Measurements from ENCODE around the gene SPATA33.
A peak's percentile ranks its signal among the peaks of the same experiment; 100 is the strongest.
"Not testable (repeated sequence)": the region's sequence is repeated elsewhere in the genome, so short reads cannot be mapped to it uniquely, and the experiment has no call there.

SPATA33 gene

GRCh38 chr16:89667000-89667399 is 9.4 kb downstream of the SPATA33 start:
- DNase-seq, result not testable (repeated sequence)

GRCh38 chr16:89667633-89668032 is 10.0 kb downstream of the SPATA33 start:
- no peak for DNase-seq

- DNase-seq, result no peak
Measured at GRCh38 chr16:89668790-89669158, 11.1 kb downstream of the SPATA33 start.

- DNase-seq, result no peak
Measured at GRCh38 chr16:89669755-89670154, 12.1 kb downstream of the SPATA33 start.

- DNase-seq, result no peak
Measured at GRCh38 chr16:89670496-89671431, 13.1 kb downstream of the SPATA33 start.

GRCh38 chr16:89671565-89671964 is 13.9 kb downstream of the SPATA33 start:
- DNase-seq, result not testable (repeated sequence)

- DNase-seq, result no peak
Measured at GRCh38 chr16:89672177-89672941, 14.7 kb downstream of the SPATA33 start.

- DNase-seq, result no peak
Measured at GRCh38 chr16:89678258-89678657, 20.6 kb downstream of the SPATA33 start.

GRCh38 chr16:89685916-89686315 is 28.3 kb downstream of the SPATA33 start:
- no peak for DNase-seq

- peak; percentile 90 for DNase-seq
Measured at GRCh38 chr16:89686520-89687091, 29.0 kb downstream of the SPATA33 start, which contains the start of gene CDK10. Gene CDK10 (plus strand): TSS chr16:89686689. CDS start chr16:89686711, 22 bp downstream.

- no peak for DNase-seq
Measured at GRCh38 chr16:89687092-89687940, 29.7 kb downstream of the SPATA33 start.

- DNase-seq, result no peak
Measured at GRCh38 chr16:89688395-89688794, 30.8 kb downstream of the SPATA33 start.

GRCh38 chr16:89689142-89689541 is 31.5 kb downstream of the SPATA33 start:
- no peak for DNase-seq

GRCh38 chr16:89689621-89690020 is 32.0 kb downstream of the SPATA33 start:
- DNase-seq, result not testable (repeated sequence)

GRCh38 chr16:89690392-89690901 is 32.8 kb downstream of the SPATA33 start:
- DNase-seq, result no peak

- no peak for DNase-seq
Measured at GRCh38 chr16:89691231-89691985, 33.8 kb downstream of the SPATA33 start.

GRCh38 chr16:89691986-89692569 is 34.4 kb downstream of the SPATA33 start:
- no peak for DNase-seq

GRCh38 chr16:89693289-89693731 is 35.7 kb downstream of the SPATA33 start:
- no peak for DNase-seq

GRCh38 chr16:89693931-89694783 is 36.5 kb downstream of the SPATA33 start:
- DNase-seq, result no peak

GRCh38 chr16:89694784-89695085 is 37.1 kb downstream of the SPATA33 start:
- not testable (repeated sequence) for DNase-seq
